ENCODE results near the gene NCSTN.
"Not testable (repeated sequence)": the region's sequence is repeated elsewhere in the genome, so short reads cannot be mapped to it uniquely, and the experiment has no call there.

NCSTN gene

GRCh38 chr1:160374306-160375110 lies 31.3 kb downstream of the NCSTN start:
- DNase-seq: no peak

GRCh38 chr1:160375788-160376524 lies 32.8 kb downstream of the NCSTN start:
- DNase-seq: peak in 1 of 2 experiments; percentile 13

GRCh38 chr1:160376525-160377131 lies 33.4 kb downstream of the NCSTN start:
- peak; percentile 74 to 76 for DNase-seq

GRCh38 chr1:160377585-160378206 lies 34.5 kb downstream of the NCSTN start:
- DNase-seq: no peak

GRCh38 chr1:160384812-160385211 lies 41.6 kb downstream of the NCSTN start:
- not testable (repeated sequence) for DNase-seq

- DNase-seq: not testable (repeated sequence)
Measured at GRCh38 chr1:160388406-160388805, 45.2 kb downstream of the NCSTN start.

- no peak for DNase-seq
Measured at GRCh38 chr1:160394673-160395072, 51.5 kb downstream of the NCSTN start.

- no peak for DNase-seq
Measured at GRCh38 chr1:160397651-160398050, 54.5 kb downstream of the NCSTN start.

- DNase-seq: no peak
Measured at GRCh38 chr1:160398823-160399222, 55.6 kb downstream of the NCSTN start.

GRCh38 chr1:160399544-160400222 lies 56.5 kb downstream of the NCSTN start:
- DNase-seq: no peak

- DNase-seq: no peak
Measured at GRCh38 chr1:160400223-160400645, 57.1 kb downstream of the NCSTN start, which contains the start of gene VANGL2. Gene VANGL2 (plus strand): TSS chr1:160400564. CDS start chr1:160415838, 15,274 bp downstream.

- DNase-seq: no peak
Measured at GRCh38 chr1:160400646-160401486, 57.7 kb downstream of the NCSTN start.

GRCh38 chr1:160401487-160401805 lies 58.3 kb downstream of the NCSTN start:
- DNase-seq: no peak

- no peak for DNase-seq
Measured at GRCh38 chr1:160402001-160402795, 59.0 kb downstream of the NCSTN start.

- no peak for DNase-seq
Measured at GRCh38 chr1:160403244-160403643, 60.1 kb downstream of the NCSTN start.

GRCh38 chr1:160404094-160404493 lies 60.9 kb downstream of the NCSTN start:
- DNase-seq: no peak

- DNase-seq: no peak
Measured at GRCh38 chr1:160405331-160405877, 62.2 kb downstream of the NCSTN start.

GRCh38 chr1:160406131-160406968 lies 63.2 kb downstream of the NCSTN start:
- no peak for DNase-seq
